IPS DF 4.7 (cell line): ENCODE results near the gene OR2AT4.
A peak's percentile ranks its signal among the peaks of the same experiment; 100 is the strongest.
"Not testable (repeated sequence)": the region's sequence is repeated elsewhere in the genome, so short reads cannot be mapped to it uniquely, and the experiment has no call there.

Experiments
- DNase-seq: peaks from one replicate; pipeline ENCODE4 v3.0.0-alpha.2; 2013; ENCODE audit warnings: low spot score; ENCODE audit errors: extremely low read depth

OR2AT4 gene

DNA sequence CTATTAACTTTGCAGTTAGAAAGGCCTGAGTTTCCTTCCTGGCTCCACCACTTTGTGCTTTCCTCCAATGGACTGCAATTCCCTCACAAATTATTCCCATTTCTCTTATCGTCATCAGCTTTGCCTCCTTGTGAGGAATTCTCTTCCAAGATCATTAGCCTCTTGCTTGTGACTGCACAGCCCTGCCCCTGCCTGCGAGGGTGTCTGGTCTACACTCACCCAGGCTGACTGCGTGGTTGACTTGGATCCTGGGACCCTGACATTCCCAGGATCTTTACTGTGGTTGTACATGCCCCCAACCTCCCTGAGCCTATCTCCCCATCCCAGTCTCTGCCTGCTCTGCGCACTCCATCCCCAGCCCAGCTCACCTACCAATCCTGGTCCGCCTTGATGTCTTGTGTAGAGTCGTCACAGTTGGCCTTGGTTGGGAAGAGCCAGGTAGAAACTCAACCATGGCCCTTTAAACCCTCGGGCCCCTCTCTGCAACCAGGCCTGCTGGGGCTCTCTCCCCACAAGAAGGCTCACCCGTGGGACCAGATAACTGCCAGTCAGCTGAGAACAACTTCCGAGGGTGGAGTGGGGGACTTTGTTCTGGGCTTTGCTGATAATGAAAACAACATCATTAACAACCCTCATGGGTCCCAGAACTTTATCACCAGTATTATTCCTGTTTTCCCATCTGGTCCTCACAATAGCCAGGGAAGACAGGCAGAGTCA lies at the start of gene OR2AT4:
TSS of gene OR2AT4 (minus strand) at position 421 of the 717 bp plus-strand sequence.
- DNase-seq = no peak

DNA sequence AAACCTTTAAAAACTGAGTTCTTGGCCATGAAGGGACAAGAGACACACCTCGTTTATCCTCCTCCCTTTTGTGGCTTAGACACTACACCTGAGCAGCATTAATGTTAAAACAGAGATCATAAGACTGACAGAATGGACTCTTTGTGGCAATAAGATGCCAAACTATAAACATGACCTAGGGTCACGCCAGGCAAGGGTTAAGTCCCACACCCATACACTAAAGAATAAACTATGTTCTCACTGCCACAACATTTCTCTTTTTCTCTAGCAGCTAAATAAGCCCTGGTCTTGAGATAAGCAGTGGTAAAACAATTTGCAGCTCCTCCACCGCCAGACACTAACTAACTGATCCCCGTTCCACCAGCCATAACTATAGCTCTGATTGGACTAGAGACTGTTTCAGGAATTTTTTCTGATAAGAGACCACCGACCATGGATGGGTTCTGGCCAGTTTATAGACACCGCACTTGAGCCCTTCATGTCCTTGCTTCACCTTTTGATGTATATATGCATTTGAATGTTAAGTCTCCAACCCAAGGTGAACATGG lies 49.4 kb upstream of the OR2AT4 start:
- DNase-seq = no peak

DNA sequence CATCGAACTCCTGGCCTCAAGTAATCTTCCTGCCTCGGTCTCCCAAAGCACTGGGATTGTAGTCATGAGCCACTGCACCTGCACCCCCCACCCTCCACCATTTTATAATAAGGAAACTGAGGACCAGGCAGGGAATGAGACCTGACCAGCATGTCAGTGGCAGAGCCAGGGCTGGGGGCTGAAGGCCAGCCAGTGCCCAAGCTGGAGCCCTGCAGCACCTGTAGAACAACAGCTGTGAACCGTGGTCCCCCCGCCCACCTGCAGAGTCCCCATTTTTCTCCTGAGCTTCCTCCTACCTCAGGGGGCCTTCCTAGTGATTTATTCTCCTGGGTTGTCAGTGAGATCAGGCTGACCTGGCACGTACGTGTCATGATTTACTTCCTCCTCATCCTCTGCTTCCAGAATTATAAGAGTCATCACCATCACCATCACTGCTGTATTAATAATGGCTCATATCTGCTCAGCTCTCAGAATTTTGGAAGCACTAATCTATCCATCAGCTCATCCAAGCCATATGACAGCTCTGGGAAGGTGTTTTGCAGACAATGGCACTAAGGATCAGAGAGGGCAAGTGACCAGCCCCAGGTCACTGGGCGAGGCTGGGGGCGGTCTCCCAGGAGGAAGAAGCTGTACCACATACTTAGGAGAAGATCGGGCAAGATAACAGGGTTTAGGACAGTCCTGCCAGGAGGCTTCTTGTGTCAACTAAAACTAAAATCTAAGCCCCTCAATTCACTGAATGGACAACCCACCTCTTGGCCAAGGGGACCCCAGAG lies 48.7 kb upstream of the OR2AT4 start:
- no peak for DNase-seq

DNA sequence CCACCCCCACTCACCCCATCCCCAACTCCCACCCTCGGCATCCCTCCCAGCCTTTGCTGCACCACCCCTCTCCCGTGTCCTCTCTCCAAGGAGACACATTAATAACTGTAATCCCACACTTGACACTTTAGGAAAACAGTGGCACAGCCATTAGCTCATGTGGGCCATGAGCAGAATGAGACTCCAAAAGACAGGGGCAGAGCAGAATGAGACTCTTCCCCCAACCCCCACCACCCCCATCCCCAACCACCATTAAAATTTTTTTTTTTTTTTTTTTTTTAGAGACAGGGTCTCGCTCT lies 48.0 kb upstream of the OR2AT4 start:
- no peak for DNase-seq

DNA sequence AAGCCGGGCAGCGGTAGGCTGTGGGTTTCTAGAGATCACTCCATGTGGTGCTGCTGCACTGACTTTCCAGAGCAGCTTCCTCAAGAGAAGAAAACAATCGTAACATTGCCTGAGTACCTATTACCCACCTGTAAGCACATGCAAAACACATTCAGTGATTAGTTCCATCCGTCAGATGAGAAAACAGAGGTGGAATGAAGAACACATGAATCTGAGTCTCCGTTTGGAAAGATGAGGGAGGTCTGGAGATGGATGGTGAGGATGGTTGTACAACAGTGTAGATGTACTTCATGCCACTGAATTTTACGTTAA lies 46.7 kb upstream of the OR2AT4 start:
- DNase-seq = no peak

DNA sequence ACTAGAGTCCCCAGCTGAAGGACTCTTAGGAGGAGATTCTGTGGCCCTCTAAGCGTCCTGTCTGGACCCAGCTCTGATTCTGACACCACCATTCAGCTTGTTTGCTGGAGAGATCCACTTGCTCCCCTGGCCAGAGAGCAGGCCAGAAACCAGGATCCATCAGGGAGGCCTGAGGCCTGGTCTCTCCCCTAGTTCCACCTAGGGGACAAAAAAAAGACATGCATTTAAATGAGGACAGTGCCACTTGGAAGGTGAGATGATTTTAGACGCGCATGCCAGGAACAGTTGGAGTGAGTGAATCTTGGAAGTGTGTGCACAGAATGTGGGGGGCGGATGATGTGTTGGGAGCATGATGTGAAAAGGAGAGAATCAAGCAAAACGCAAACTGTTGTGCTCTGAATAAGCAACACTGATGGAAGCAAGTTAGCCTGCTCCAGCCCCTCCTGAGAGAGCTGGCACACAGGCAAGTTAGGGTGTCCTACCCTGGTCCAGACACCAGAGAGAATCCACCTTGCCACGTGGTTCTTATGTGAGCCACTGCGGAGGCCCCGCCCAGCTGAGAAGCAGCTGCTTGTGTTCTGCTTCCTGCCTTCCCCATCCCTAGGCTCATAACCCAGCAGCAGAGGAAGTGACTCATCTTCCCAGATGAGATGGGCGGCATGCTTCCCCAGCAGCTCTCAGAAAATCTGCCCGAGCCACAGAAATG lies 46.2 kb upstream of the OR2AT4 start:
- peak; percentile 33 for DNase-seq

DNA sequence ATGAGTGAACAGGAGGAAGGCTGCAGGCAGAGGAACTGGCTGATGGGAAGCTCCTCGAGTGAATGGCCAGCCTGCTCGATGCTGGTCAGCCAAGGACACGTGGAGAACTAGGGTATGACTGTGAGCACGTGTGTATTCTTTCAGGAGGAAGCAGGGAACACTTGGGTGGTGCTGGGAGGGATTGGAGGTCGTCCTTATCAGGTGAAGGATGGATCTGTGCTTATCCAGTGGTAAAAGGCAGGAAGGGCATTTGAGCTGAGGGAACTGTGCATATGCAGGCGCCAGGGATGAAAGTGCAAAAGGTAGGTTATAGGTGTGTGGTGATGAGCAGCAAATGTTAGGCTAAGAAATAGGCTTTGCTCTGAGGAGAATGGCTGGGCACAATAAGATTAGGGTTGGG lies 44.5 kb upstream of the OR2AT4 start:
- DNase-seq = no peak

DNA sequence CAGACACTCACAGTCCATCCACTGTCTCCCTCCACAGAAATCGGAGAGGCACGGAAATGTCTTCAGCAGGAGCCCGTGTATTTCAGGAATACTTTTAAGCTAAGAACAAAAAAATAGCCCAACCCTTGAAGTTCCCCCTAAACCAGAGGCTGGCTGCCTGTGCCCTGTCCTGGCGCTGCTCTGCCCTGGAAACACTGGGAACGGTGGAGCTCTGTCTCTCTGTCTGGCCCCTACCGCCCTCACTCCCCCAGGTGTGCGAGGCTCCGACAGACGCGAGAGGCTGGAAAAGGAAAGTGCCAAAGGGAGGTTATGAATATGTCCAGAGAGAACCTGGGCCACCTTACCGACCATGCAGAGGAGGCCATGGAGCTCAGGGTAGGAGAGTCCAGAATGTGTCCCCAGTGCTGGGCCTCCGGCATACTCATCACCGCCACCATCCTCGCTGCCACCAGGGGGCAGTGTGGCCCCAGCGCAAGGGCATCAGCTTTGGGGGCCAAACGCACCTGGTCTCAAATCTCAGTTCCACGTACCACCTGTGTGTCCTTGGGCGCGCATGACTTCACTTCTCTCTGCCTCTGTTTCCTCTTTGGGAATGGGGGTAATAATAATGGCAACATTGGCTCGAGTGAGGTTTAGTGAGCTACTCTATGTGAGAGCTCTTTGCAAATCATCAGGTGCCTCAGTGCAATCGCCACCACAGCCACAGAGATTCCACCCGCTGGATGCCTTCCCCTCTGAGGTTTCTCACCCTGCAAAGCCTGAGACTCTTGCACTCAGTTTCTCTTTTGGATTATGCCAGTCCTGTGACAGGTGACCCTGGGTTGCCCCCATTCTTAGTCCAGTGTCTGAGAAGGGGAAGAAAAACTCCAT lies 43.8 kb upstream of the OR2AT4 start:
- peak; percentile 66 for DNase-seq

DNA sequence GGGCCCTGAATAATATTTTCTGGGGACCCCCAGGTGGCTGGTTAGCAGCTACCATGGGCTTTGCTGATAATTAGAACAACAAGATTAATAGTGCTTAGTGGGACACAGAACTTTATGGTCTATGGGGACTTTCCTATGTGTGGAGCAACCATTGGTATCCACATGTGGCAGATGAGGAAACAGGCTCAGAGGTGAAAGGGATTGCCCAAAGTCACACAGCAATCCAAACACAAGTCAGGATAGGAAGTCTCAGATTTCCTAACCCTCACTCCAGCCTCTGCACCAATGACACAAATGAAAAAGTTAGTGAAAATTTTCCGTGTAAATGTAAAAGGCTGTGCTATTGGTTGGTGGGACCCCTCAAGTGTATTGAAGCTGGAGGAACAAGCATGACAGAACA lies 39.0 kb upstream of the OR2AT4 start:
- no peak for DNase-seq

DNA sequence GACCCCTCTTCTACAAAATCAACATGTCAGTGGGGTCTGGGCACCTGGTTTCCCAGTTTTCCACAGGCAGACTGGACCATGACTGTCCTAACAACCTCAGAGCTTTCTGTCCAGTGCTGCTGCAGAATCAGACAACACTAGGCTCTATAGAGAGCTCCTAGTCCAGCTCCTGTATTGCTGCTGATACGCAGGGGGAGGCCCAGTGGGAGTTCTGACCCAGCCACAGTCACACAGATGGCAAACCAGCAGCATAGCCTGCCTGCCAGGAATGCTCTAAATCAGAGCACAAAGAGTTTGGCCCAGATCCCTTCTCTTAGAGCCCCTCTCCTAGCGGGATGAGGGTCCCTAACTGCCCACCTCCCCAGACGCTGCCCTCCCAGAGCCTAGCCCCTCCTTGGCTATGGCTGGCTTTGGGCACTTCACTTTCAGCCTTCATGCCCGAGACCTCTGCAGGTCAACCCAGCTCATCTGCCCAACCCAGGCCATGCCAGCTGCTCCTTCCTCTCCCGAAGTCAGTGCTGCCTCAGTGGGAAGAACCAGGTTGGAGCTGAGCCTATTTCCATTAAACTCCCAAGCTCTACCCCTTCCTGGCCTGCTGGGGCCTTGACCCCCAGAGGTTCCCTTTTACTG lies 38.5 kb upstream of the OR2AT4 start:
- DNase-seq = no peak

DNA sequence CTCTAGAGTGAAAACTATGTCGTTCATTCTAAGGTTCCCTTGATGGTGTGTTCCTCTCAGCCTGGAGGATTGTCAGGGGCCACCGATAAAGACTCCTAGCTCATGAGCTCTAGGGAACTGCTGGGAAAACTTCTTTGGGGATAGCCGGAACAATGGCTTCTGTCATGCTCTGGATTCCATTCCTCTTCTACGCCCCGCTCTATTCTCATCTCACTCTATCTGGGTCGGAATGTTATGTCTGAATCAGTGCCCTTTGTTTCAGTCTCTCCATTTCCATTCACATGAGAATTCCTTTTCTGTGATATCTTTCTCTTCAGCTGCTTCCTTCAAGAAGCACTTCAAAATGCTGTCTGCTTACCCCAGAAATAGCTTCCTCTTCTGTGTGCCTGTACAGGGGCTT lies 37.3 kb upstream of the OR2AT4 start:
- DNase-seq = no peak

DNA sequence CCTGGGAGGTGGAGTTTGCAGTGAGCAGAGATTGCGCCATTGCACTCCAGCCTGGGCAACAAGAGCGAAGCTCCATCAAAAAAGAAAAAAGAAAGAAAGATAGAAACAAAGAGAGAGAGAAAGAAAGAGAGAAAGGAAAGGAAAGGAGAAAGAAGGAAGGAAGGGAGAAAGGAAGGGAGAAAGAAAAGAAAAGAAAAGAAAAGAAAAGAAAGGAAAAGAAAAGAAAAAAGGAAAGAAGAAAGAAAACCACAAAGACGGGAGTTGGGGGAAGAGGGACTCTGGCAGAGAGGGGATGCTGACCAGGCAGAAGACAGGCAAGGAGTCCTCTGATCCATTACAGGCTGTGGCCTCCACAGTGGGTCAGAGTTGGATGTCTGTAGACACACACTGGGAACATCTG lies 35.4 kb upstream of the OR2AT4 start:
- no peak for DNase-seq

DNA sequence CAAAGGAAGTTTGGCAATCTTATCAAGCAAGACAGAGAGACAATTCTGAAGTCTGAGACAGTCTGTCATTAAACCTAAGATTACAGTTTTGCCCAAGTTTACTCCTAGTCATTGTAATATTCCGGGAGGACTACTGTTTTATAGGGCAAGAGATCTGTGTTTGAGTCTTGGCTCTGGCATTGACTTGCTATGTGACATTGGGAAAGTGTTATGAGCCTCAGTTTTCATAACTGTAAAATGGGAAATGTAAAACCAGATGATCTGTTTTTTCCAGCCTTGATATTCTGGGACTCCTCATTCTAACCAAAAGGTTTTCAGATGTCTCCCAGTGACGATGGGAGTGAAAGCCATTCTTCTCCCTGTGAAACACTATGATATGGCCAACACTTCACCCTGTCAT lies 29.9 kb upstream of the OR2AT4 start:
- DNase-seq = no peak

DNA sequence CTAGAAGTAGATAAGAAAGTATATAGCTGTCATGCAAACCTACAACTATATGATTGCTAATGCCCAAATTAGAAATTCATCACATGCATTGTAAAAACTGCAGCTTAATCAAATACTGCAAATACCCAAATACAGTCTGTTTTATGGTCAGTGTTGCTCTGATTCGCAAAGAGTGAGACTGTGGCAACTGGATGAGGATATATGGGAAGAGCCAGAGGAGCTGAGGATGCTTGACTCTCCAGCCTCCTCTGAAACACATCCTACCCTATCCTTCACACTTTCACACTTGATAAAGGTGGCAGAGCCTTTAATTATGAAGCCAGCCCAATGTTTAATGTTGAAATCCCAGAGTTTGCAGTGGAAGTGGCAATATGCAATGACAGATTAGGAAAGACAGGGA lies 21.9 kb upstream of the OR2AT4 start:
- no peak for DNase-seq

DNA sequence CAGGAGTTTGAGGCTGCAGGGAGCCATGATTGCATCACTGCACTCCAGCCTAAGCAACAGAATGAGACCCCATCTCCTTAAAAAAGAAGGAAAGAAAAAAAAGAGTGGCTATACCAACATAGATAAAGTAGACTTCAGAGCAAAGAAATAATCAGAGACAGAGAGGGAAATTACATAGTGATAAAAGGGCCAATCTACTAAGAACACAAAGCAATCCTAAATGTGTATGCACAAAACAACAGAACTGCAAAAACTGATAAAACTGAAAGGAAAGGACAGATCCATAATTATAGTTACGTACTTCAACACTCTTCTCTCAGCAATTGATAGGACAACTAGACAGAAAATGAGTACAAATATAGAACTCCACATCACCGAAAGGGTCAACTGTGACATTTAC lies 17.8 kb upstream of the OR2AT4 start:
- DNase-seq = no peak

DNA sequence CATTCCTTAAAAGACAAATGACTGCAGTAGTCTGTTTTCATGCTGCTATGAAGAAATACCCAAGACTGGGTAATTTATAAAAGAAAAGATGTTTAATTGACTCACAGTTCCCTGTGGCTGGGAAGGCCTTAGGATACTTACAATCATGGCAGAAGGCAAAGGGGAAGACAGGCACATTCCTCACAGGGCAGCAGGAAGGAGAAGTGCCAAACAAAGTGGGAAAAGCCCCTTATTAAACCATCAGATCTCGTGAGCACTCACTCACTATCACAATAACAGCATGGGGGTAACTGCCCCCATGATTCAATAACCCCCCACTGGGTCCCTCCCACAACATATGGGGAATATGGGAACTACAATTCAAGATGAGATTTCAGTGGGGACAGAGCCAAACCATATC lies 16.4 kb upstream of the OR2AT4 start:
- no peak for DNase-seq

DNA sequence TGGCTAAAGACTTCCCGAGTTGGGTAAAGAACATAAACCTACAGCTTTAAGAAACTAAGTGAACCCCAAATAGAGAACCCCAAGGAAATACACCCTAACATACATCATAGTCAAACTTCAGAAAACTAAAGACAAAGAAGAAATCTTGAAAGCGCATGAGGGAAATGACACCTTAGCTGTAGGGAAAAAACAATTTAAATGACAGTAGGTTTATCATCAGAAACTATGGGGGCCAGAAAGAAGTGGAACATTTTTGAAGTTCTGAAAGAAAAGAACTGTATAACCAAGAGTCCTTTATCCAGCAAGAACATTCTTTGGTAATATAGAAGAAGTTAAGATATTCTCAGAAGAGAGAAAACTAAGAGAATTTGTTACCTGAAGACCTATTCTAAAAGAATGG lies 15.5 kb upstream of the OR2AT4 start:
- no peak for DNase-seq

DNA sequence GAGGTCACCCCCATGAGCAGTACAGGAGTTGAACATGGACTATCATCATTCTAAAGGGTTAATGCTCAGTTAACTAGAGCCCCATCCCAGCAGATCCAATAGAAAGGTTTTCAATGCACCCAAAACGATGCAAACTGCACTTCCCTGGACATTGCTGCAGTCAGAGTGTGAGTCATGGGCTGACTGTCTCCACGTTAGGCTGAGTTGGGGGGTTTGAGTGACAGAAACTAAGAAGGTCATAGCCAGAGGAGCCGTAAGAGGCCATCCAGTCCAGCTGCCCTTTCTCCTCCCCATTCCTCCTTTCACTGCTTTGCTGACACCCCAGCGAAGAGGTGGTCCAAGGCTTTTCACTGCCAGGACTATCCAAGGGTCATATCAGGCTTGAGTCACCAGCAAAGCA lies 10.5 kb upstream of the OR2AT4 start:
- no peak for DNase-seq

DNA sequence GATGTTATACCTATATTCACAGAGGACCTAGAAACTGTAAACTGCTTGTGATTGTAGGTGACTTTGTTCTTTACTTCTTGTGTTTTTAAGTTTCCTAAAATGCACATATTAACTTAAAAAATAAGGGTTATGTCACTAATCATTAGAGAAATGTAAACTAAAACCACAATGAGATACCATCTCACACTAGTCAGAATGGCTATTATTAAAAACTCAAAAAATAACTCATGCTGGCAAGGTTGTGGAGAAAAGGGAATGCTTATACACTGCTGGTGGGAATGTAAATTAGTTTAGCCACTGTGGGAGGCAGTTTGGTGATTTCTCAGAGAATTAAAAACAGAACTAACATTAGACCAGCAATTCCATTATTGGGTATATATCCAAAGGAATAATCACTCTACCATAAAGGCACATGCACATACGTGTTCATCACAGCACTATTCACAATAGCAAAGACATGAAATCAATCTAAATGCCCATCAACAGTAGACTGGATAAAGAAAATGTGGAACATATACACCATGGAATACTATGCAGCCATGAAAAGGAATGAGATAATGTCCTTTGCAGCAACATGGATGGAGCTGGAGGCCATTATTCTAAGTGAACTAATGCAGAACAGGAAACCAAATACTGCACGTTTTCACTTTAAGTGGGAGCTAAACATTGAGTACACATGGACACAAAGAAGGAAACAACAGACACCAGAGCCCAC lies 9.4 kb upstream of the OR2AT4 start:
- not testable (repeated sequence) for DNase-seq

DNA sequence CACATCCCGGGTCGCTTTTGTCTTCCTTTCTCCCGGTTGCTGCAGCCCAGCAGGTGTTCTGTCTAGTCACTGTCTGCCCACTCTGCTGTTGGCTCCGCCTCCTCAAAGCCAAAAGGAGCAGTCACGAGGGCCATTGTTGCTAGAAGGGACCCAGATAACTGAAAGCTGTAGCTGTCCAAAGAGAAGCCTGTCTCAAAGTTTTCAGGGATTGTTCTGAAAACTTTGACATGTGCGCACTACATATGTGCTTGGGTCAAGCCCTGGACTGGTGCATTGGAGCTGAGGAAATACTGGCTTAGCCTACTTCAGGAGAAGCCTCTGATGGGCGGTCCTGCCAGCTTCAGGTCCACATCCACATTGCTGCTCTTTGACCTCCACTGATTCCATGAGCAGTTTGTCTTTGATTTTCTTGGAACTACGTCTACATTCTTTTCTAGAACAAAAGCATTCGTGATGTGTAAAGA lies 8.8 kb upstream of the OR2AT4 start:
- DNase-seq = peak; percentile 25
